ENCODE results near the gene PCNX2.
"Not testable (repeated sequence)": the region's sequence is repeated elsewhere in the genome, so short reads cannot be mapped to it uniquely, and the experiment has no call there.

The PCNX2 gene

GRCh38 chr1:233158322-233158721 lies 137.2 kb downstream of the PCNX2 start:
- no peak for DNase-seq

DNA sequence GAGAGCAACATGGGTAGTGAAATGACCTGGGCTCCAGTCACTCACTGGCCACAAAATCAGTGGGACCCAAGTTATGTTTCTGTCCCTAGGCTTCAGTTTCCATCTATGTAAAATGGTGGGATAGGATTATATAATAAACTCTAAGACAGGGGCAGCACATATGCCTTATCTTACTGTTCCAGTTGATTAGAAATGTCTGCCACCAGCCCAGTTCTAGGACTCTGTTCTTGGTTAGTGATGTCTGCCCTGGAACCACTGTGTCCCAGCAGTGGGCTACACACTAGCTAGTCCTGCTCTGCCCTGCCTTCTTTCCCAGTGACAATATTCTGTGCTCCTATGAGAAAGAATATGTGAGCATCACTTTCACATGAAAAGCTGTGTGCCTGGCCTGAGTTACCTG lies 138.3 kb downstream of the PCNX2 start:
- DNase-seq = no peak

DNA sequence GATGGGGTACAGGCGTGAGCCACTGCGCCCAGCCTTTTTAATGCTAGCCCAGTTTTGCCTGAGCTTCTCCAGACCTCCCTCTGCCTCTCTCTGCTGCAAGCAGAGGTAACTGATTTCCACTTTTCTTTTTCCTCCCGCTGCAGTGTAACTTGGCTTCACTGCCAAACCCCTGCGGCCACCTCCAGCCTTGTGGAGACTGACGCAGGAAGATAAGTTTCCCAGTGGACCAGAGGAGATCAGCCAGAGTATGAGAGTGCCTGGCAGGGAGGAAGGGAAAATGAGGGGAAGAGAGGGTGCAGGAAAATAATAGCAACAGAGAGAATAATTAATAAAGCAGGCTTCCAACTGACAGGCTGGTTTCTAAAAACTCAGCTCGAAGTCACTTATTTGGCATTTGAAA lies 143.7 kb downstream of the PCNX2 start:
- no peak for DNase-seq

DNA sequence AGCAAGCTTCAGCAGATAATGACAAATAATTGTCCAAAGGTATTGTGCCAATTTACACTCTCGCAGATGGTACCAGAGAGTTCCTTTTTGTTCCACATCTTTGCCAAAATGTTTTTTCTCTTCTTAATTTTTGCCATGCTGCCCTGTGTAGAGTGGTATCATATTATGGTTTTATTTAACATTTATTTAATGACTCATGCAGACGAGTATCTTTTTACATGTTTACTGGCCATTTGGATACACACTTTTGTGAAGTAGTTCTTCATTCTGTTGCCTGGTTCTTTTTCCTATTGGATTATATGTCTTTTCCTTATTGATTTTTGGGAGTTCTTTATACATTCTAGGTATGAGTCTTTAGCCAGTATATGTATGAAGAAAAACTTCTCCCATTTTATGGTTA lies 151.1 kb downstream of the PCNX2 start:
- DNase-seq = no peak

DNA sequence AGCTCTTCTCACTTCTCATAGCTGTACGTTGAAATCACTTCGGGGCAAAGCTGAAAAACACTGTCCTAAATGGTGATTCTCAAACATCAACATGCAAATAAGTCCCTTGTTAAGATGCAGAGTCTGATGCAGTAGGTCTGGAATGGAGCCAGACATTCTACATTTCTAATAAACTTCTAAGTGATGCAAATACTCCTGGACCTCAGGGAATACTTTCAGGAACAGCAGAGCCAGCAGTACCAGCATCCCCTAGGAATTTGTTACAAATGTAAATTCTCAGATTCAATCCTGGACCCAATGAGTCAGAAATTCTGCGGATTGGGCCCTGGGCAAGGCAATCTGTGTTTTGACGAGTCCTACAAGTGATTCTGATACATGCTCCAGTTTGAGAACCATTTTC lies 152.3 kb downstream of the PCNX2 start:
- no peak for DNase-seq

- no peak for DNase-seq
These were observed 154.6 kb downstream of the PCNX2 start for GRCh38 chr1:233140974-233141373.

DNA sequence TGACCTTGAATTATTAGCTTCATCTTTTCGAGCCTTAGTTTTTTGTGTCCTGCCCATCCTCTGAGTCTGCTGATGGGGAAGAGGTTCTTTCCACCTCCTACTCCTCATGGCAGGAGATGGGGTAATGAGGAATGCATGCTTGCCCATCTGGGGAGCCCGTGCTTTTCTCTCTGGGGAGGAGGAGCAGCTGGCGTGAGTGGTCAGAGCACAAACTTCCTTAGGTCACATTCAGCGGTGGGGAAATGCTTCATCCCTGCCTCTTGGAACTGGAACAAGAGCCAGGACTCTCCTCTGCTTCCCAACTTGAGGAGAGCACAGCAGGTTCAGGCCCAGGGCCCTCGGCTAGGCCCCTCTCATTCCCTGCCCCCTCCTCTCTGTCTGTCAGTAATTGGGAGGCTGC lies 155.0 kb downstream of the PCNX2 start:
- no peak for DNase-seq

GRCh38 chr1:233138788-233139585 lies 156.5 kb downstream of the PCNX2 start:
- DNase-seq = no peak

DNA sequence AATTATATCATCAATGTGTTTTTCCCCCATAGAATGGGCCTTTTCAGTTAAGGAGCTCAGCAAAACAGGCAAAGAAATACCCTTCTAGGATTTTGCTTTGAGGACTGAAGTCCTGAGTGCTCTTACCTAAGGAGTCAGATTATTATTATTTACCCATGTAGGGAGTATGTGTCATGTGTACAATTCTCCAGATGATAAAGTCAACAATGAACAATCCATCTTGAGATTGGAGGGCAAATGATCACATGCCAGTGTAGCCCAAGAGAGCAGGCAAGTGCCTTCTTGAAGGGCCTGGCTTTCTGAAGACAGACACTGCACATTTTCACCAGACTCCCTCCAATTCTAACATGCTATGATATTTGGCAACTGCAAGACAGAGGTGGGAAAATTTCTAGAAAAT lies 159.7 kb downstream of the PCNX2 start:
- no peak for DNase-seq

- peak in 1 of 4 experiments; percentile 9 for DNase-seq
These were observed 163.1 kb downstream of the PCNX2 start for GRCh38 chr1:233132445-233132844.

GRCh38 chr1:233129031-233129430 lies 166.5 kb downstream of the PCNX2 start:
- not testable (repeated sequence) for DNase-seq

GRCh38 chr1:233127157-233127556 lies 168.4 kb downstream of the PCNX2 start:
- no peak for DNase-seq

GRCh38 chr1:233122779-233123178 lies 172.7 kb downstream of the PCNX2 start:
- no peak for DNase-seq

- peak in 2 of 4 experiments; percentile 6 to 19 for DNase-seq
These were observed 173.5 kb downstream of the PCNX2 start for GRCh38 chr1:233121947-233122559.

DNA sequence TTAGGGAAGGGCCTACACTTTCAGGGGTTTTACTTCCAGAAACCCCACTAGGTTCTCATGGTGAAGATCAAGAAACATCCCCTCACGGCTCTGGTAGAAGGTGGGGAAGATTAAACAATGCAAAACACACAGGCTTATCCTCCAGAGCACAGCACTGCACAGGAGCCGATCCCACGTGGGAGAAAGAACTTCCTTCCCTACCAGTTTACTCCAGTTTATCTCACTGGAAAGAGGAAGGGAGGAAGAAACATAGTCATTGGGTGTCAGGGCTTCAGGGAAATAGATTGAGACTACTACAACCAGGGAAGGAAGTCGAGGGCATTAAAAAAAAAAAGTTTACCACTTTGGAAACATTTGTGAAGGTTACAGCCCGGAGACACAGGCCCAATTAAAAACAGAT lies 180.7 kb downstream of the PCNX2 start:
- DNase-seq = peak; percentile 75 to 89 (median 85)

DNA sequence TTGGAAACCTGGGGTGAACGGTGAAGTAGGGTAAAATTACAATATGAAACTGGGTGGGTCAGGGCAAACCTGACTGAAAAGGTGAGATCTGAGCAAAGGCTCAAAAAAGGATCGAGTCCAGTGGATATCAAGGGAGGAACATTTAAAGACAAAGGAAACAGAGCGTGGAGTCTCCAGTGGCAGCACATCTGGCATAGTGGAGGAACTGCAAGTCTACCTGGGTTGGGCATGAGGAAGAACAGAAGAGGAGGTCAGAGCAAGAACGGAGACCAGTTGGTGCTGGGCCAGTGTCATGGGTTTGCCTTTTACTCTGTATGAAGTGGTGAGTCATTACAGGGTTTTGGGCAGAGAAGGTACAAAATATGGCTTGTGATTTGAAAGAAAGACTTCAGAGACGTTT lies 181.4 kb downstream of the PCNX2 start:
- peak; percentile 50 to 69 (median 54) for DNase-seq

DNA sequence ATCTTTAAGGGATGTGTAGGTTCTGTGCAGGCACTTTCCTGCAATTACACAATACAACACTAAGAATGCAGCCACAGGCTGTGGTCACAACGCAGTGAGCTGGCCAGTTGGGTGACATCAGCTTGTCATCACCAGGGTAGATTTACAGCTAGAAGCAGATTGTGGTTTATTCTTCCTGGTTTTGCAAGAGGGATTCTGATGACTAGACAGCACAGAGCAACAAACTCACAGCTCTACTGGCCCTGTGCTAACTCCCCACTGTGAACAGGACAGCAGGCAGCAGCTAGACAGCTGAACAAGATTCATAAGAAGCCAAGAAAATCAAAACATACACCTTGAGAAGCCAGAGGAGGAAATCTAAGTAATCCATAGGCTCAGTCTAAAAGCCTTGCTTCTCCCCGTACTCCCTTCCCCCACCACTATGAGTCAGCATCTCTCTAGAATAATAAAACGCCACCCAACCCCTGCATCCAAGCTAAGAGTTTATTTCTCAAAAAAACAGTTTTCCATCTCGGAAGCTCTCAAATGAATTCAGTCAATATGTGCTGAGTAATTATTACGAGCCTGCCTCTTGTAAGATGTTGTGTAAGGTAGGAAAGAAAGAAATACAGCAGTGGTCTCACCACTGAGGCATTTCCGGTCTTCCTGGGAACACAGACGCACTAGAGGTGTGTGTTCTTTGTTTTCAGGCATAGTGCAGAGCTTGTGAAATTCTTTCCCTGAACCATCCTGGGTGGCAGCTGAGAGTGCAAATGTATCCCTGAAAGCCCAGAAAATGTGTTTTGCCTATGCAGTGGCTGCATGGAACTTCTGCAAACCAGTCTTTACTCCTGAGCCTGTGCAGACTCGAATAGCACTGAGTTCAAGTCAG lies 182.3 kb downstream of the PCNX2 start:
- peak; percentile 93 to 99 (median 96) for DNase-seq

DNA sequence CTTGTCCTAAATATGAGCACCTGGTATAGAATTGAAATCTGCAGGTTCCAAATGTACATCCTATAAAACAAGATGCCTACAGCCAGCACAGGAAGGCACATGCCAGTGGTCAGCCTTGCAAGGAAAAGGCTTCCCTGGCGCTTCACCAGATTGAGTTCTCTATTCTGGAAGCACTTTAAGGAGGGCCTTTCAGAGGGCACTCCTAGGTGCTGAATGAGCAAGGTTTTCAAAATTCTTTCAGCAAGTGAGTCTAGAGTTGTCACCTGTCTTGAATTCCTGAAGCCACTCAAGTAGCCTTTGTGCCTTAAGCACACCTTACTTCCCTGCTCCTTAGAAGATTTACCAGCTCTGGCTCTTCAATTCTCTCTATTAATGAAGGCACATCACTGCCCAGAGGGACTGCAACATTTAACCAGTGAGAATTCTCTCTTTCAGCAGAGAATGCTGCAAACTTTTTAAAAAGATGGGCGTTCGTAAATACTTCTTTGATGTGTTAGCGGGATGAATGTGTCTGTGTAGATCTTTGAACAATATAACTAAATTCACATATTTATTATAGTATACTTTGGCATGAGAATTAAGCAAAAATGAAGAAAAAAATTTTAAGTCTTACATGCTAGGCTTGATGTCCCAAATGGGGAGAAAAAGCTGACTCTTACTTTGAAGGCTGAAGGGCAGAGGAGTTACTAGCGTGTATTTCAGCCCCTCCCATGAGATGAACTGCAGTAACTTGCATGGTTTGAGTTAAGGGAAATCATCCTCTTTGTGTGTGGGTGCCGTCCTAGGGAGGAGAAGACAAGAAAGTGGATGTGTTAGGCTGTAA lies 183.1 kb downstream of the PCNX2 start:
- peak; percentile 6 to 63 (median 44) for DNase-seq

DNA sequence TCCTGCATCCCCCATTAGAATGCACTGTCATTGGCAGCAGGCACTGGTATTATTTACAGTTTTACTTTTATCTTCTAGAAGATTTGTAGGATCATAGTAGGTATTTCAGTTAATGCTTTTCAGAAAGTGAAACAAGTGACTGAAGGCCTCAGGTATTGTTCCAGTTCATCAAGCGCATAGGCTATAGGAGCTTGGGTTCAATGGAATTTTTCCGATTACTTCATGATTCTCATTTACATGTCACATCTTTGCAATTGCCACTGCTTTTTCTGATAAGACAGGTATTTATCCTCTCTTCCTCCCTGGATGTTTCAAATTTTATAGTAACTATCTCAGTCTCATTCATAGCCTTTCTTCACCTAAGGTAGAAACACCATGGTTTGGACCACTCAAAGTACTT lies 183.8 kb downstream of the PCNX2 start:
- DNase-seq = no peak

DNA sequence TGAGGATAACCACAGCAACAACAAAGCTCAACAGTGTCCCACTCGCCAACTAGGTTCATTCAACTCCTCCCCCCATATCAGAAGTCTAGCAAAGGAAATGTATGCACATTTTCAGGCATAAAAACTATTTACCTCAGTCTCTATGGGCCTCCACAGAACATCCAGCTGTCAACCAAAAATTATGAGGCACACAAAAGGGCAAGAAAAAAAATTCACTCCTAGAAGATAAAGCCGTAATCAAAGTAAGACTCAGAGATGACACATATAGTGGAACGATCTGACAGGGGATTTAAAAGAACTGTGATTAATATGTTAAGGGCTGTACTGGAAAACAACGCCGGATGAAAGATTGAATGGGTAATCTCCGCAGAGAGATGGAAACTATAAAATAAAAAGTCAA lies 186.4 kb downstream of the PCNX2 start:
- DNase-seq = no peak

DNA sequence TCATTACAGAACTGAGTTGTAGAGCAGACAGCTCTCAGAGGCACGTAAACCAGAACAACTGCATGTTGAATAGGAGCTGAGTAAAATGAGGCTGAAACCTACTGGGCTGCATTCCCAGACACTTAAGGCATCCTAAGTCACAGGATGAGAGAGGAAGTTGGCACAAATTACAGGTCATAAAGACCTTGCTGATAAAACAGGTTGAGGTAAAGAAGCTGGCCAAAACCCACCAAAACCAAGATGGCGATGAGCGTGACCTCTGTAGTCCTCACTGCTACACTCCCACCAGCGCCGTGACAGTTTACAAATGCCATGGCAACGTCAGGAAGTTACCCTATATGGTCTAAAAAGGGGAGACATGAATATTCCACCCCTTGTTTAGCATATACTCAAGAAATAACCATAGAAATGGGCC lies 187.8 kb downstream of the PCNX2 start:
- not testable (repeated sequence) for DNase-seq

GRCh38 chr1:233107130-233107660 lies 188.3 kb downstream of the PCNX2 start:
- no peak for DNase-seq
